Breast epithelium (tissue), 3 donors: ENCODE results near the gene MFAP2.

Experiments
- CTCF ChIP-seq, 3 donors: fragments of 450-650 bp; IDR thresholded peaks; one replicate each; pipeline ENCODE4 v1.5.1; 2016 to 2017; ENCODE audit warnings: antibody characterized with exemption in 3 of 3, mild to moderate bottlenecking in 3 of 3, moderate library complexity in 3 of 3
- POLR2A ChIP-seq: fragments of 450-650 bp; IDR thresholded peaks from one replicate; pipeline ENCODE4 v1.6.1; 2016; ENCODE audit warnings: antibody characterized with exemption, mild to moderate bottlenecking, moderate library complexity
- POLR2AphosphoS5 ChIP-seq, 3 donors: sonication (generic); formaldehyde crosslinking; IDR thresholded peaks; one replicate each; pipeline ENCODE4 v1.6.1; 2017; ENCODE audit warnings: antibody characterized with exemption in 3 of 3

- TF ChIP-seq POLR2A (no peak), CTCF (IDR thresholded peaks at IDR 0.05) (no peak), POLR2AphosphoS5 (IDR thresholded peaks at IDR 0.05) (no peak)
Measured at GRCh38 chr1:17005365-17005740, 24.9 kb upstream of the MFAP2 start.
